ENCODE results near the gene IL37. TPM values are rescaled to one million over a fixed set of nuclear protein-coding genes. Genes with fewer than 3 reads are reported as not detected.
A peak's percentile ranks its signal among the peaks of the same experiment; 100 is the strongest.

IL37 gene
- total RNA-seq, 4 donors from 2014 or later: 1.3 TPM; not detected in 3

DNA sequence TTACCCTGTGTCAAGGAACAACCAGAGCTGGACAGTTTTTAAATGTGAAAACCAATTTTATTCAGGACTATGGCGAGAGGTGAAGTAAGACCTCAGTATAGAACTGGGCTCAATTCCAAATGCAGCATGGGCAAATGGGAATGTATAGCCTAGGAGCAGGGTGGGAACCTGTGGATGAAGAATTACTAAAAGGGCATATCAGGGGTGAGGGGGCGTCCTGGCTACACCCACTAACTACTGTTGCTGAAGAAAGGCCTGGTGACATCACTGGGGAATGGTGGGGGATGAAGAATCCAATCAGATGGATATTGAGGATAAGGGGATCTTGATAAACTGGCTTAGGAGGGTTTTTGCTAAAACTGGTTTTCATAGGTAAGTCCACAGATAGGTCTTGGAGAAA, 27.3 kb upstream of the IL37 start:
- TF ChIP-seq, protein P1, sequence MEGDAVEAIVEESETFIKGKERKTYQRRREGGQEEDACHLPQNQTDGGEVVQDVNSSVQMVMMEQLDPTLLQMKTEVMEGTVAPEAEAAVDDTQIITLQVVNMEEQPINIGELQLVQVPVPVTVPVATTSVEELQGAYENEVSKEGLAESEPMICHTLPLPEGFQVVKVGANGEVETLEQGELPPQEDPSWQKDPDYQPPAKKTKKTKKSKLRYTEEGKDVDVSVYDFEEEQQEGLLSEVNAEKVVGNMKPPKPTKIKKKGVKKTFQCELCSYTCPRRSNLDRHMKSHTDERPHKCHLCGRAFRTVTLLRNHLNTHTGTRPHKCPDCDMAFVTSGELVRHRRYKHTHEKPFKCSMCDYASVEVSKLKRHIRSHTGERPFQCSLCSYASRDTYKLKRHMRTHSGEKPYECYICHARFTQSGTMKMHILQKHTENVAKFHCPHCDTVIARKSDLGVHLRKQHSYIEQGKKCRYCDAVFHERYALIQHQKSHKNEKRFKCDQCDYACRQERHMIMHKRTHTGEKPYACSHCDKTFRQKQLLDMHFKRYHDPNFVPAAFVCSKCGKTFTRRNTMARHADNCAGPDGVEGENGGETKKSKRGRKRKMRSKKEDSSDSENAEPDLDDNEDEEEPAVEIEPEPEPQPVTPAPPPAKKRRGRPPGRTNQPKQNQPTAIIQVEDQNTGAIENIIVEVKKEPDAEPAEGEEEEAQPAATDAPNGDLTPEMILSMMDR (IDR thresholded peaks at IDR 0.05): no peak
- TF ChIP-seq POLR2A (IDR thresholded peaks at IDR 0.05): no peak
- H3K36me3 ChIP-seq: no peaks in the 10 kb centered on the region
- H3K4me3 ChIP-seq: no peak overlapping the region
- intact Hi-C loops (cut with DNase I): loop anchor here (10.0 kb wide), 1 partner anchor 139 kb away; no protein-coding TSS in a partner anchor
- H3K27ac ChIP-seq: no peak overlapping the region
- WGBS, 2 donors: 92 to 95% methylated on average over 2 of the region's 2 CpGs
- H3K9me3 ChIP-seq: no peaks in the 10 kb centered on the region
- DNase-seq: no peak
- H3K4me1 ChIP-seq: peaks cover 0 to 19% (median 3%) of the 10 kb centered on the region in 3 donors
- H3K27me3 ChIP-seq: no peaks in the 10 kb centered on the region

DNA sequence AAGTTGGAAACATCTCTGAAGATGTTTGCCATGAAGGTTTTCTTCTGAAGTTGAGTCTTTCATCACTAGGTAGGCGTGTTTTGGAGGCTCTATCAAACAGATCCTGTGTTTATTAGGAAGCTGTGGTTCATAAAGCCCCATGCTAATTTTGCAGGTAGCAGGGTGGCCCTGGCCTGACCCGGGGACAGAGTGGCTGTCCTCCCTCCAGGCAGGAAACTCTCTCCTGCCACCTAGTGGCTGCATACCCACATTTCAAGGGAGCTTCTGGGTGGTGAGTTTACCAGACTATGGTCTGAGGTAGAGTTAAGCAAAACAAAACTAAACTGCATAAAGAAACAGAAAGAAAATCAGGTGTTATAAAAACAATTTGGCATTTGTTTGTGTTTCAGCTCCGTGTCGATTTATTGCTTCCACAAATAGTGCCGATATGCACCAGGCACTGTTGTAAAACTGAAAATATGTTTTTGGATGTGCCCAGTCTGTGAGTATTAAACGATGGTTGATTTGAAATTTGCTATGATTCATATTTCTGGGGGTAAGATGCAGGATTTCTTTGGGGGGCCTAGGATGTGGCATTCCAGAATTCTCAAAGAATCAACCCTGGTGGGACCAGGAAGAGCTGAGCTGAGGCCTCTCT, 26.0 kb upstream of the IL37 start:
- Histone ChIP-seq H3K36me3 (no peaks in the 10 kb centered on the region), H3K9me3 (no peaks in the 10 kb centered on the region), H3K27ac (no peak overlapping the region), H3K27me3 (no peaks in the 10 kb centered on the region), H3K4me3 (no peak overlapping the region), H3K4me1 (peaks cover 0 to 17% (median 3%) of the 10 kb centered on the region in 3 donors)
- intact Hi-C loops (cut with DNase I): loop anchor here (10.0 kb wide), 1 partner anchor 140 kb away; no protein-coding TSS in a partner anchor
- no peak for TF ChIP-seq POLR2A (IDR thresholded peaks at IDR 0.05)
- TF ChIP-seq, protein P1 (IDR thresholded peaks at IDR 0.05): peak; percentile 52 to 90 (median 74)
- WGBS, 2 donors: 50 to 55% methylated on average over 6 of the region's 6 CpGs
- no peak for DNase-seq

DNA sequence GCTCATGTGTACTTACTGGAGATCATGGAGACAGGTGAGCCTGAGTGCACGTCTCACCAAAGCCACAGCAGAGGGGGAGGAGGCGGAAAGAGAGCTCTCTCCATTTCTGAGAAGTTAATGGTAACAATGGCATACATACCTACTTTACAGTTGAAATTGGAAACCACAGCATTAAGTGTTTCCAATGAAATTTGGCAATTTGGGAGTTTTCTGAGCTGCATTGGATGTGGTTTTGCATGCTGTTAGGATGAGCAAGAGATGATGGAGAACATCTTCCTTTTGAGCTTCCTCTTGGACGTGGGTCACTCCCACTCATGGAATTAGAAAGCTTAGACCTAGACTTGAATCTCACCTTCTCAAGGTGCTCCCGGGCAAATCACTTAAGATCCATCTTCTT, 25.5 kb upstream of the IL37 start:
- H3K9me3 ChIP-seq: no peaks in the 10 kb centered on the region
- H3K27ac ChIP-seq: no peak overlapping the region
- H3K36me3 ChIP-seq: no peaks in the 10 kb centered on the region
- no peak for TF ChIP-seq POLR2A (IDR thresholded peaks at IDR 0.05)
- TF ChIP-seq, protein P1 (IDR thresholded peaks at IDR 0.05): no peak
- 75 to 84% methylated on average over 3 to 4 of the region's 4 CpGs for WGBS, 2 donors
- peaks cover 0 to 13% (median 0%) of the 10 kb centered on the region in 3 donors for H3K4me1 ChIP-seq
- no peak for DNase-seq
- no peaks in the 10 kb centered on the region for H3K27me3 ChIP-seq
- no peak overlapping the region for H3K4me3 ChIP-seq
- intact Hi-C loops (cut with DNase I): loop anchor here (10.0 kb wide), 1 partner anchor 141 kb away; no protein-coding TSS in a partner anchor

DNA sequence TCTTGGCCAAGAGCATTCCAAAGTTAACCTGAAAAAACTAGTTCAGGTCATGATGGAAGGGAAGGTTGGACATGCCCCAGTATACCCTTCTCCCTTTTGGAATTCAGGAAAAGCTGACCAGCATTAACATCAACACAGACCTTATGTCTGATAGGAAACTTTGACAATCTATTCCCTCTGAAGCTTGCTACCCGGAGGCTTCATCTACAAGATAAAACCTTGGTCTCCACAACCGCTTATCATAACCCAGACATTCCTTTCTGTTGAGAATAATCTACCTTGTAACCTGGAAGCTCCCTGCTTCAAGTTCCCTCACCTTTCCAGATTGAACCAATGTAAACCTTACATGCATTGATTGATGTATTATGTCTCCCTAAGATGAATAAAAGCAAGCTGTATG, 24.7 kb upstream of the IL37 start:
- WGBS, 2 donors: 88 to 91% methylated on average over 2 of the region's 2 CpGs
- Histone ChIP-seq H3K36me3 (no peaks in the 10 kb centered on the region), H3K27ac (no peak overlapping the region), H3K27me3 (no peaks in the 10 kb centered on the region), H3K4me3 (no peak overlapping the region), H3K4me1 (peaks cover 0 to 14% (median 0%) of the 10 kb centered on the region in 3 donors), H3K9me3 (no peaks in the 10 kb centered on the region)
- TF ChIP-seq, protein P1 (IDR thresholded peaks at IDR 0.05): no peak
- TF ChIP-seq POLR2A (IDR thresholded peaks at IDR 0.05): no peak
- DNase-seq: no peak
- intact Hi-C loops (cut with DNase I): loop anchor here (10.0 kb wide), 1 partner anchor 141 kb away; no protein-coding TSS in a partner anchor

DNA sequence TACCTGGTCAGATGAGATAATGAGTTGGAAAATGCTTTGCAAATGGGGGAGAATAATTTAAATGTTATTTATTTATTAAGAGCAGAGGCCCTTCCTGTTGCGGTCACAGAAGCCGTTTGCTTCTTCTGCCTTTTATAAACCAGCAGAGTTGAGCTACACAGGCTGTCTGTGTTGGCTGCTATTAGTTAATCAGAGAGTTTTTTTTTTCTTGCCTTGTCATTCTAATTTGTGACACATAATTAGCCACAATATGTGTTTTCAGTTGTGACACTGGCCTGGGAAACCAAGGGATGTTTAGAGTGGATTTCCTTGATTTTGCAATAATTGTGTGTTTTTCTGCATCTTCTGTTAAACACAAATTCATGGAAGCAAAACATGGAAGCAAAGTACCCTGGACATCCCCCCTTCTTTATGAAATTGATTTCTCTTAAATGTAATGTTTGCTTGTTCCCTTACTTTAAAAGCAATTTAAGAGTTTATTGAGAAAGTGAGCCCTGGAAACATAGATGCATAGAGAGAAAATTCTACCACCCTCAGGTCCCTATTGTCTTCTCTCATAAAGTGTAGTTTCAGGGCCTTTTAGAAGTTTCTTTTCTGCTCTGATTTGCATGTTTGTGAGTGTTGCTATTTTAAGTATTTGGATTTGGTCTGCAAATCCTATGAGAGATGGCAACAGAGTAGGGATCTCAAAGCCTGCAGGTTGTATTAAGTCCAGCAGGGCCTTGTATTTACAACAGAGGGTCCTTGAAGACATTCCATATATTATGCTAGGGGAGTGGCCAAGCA, 22.8 kb upstream of the IL37 start:
- H3K27me3 ChIP-seq: no peaks in the 10 kb centered on the region
- no peak for DNase-seq
- peaks cover 0 to 20% (median 0%) of the 10 kb centered on the region in 3 donors for H3K4me1 ChIP-seq
- no peaks in the 10 kb centered on the region for H3K36me3 ChIP-seq
- H3K4me3 ChIP-seq: no peak overlapping the region
- no peaks in the 10 kb centered on the region for H3K9me3 ChIP-seq
- 77 to 82% methylated on average over 2 of the region's 2 CpGs for WGBS, 2 donors
- intact Hi-C loops (cut with DNase I): loop anchor here (10.0 kb wide), 1 partner anchor 143 kb away; no protein-coding TSS in a partner anchor
- no peak overlapping the region for H3K27ac ChIP-seq
- TF ChIP-seq POLR2A (IDR thresholded peaks at IDR 0.05): no peak
- TF ChIP-seq, protein P1 (IDR thresholded peaks at IDR 0.05): no peak
